ENCODE results near the gene APC2.
"Not testable (repeated sequence)": the region's sequence is repeated elsewhere in the genome, so short reads cannot be mapped to it uniquely, and the experiment has no call there.

APC2 gene

DNA sequence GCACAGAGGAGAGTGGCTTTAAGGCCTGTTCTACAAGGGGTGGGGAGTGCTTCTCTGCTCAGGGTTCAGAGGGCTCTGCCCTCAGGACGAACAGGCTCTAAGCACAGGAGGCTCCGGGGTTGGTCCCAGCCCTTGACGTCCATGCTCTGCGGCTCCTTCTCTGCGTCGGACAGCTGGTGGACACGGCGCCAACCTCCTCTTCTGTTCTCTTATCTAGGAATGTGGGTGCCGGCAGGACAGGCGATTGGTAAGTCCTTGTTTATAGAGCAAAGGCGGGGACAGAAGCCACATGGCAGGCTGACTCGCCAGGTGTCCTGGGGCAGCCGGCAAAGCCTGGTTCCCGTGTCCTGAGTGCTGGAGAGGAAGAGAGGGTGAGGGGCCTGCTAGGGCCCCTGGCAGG lies 20.2 kb upstream of the APC2 start:
- DNase-seq (ENCODE audit: low spot score) (no peak), FAIRE-seq (no peak)

DNA sequence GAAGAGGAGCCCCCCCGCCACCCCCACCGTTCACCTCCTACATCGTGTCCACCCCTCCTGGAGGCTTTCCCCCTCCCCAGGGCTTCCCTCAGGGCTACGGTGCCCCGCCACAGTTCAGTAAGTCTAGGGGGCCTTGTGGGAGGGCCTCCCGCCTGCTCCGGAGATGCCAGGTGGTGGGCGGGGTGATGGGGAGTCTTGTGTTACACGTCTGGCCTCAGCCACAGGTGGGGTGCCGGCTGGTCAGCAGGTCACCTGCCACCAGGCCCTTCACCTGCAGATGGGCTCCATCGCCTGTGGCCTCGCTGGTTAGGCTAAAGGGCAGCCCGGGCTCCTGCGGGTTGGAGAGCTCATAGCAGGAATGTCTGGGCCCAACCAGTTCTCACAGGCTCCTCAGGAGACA lies 19.7 kb upstream of the APC2 start:
- FAIRE-seq (no peak), DNase-seq (ENCODE audit: low spot score) (no peak)

DNA sequence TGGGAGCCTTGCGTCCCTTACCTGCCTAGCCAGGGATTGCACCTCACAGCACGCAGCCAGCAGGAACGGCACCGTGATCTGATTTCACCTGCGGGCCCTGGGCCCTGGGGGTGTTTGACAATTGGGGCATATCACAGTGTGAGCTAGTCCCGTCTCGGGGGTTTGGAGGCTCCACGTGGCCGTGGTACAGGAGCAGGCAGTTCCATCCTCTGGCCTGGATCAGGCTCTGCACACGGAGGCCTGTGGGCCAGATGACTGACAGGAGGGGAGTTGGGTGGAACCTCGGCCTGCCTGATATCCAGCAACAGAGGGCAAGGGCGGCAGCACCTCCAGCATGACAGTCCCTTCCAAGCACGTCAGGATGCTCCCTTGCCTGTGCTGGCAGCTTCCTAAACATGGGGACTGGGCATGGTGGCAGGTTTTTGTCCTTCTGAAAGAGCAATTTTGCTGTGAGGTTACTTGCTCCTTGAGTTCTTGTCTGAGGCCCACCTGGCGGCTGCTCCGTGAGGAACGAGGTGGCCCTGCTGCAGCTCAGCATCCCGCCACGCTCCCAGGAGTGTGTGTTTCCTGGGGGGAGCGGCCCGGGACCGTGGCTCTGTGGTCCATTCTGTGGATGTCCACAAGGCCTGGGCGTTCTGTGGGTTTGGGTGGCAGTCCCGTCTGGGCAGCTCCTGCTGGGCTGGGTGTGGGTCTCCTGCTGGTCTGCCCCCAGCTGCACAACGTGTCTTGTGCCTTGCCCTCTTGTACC lies 18.0 kb upstream of the APC2 start:
- no peak for FAIRE-seq
- DNase-seq (ENCODE audit: low spot score): no peak

DNA sequence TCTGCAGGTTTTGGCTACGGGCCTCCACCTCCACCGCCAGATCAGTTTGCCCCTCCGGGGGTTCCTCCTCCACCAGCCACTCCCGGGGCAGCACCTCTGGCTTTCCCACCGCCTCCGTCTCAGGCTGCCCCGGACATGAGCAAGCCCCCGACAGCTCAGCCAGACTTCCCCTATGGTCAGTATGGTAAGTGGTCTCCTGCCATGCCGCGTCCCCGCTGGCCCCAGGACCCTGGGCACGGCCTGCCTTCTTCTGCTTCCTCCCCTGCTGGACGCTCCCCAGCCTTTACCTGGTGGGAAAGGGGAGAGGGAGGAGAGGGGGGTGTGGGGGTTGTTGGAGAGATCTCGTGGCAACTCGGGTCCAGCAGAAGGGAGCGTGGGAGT lies 17.4 kb upstream of the APC2 start:
- no peak for FAIRE-seq
- DNase-seq (ENCODE audit: low spot score): no peak

DNA sequence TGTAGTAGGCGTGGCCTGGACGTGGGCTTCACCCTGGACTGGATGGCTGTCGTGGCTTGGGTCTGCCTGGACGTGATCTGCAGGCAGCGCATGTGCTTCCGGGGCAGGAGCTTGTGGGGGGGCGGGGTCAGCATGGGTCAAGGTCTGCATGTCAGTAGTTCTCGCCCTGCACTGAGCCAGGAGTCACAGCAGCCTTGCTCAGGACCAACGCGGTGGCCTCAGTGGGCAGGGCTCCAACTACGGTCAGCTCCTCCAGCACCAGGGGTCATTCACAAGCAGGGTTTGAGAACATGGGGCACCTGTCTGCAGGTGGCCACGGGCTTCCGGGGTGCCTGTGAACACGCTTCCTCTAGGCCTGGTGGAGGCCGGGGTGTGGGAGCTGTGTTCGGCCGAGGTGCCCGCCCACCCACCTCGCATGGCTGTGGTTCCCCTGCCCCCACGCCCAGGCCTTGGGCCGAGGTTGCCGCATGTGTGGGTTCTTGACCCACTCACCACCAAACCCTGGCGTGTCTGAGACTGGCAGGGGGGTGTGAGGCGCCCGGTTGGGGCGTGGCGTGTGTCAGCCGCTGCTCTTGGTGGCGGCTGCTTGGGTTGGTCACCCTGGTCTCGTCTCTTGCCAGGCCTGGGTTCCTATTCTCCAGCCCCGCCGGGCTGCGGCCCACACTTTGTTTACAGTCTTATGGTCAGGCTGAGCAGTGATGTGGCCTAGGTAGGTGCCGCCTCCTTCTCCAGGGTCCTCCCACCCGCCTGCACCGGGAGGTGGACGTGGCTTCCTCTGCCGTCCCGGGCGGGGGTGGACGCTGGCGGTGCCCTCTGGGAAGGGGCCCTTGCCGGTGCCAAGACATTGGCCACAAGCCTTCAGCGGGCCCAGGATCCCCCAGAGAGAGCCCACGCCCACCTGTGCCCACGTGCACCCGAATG lies 16.5 kb upstream of the APC2 start:
- DNase-seq (ENCODE audit: low spot score): no peak
- FAIRE-seq: no peak

DNA sequence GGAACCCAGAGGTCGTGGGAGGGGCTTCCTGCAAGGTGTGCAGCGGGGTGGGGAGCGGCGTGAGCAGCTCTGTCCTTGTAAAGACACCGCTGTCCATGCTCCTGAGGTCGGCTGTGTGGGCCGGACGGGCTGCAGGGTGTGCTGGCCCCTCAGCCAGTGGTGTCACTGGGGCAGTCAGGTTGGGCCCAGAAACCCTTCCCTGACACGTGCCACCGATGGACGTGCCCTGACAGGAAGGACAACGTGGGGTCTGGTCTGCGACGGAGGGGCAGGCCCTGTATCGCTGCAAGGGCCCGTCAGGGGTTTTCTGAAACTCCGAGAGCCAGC lies 15.9 kb upstream of the APC2 start:
- FAIRE-seq (no peak), DNase-seq (ENCODE audit: low spot score) (no peak)

DNA sequence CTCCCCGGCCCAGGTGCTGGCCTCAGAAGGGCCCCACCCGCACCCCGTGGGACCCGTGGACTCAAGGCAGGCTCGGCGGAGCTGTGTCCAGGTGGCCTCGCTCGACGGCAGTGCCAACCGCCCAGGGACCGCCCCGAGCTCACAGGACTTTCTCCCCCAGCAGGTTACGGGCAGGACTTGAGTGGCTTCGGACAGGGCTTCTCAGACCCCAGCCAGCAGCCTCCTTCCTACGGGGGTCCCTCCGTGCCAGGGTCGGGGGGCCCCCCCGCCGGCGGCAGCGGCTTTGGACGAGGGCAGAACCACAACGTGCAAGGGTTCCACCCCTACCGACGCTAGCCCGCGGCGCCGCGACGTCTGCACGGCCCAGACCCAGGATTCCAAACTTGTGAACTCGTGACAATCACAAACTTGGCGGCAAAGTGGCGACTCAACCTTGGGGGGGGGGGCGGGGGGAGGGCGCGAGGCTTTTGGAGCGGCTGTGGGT lies 15.3 kb upstream of the APC2 start:
- FAIRE-seq (no peak), DNase-seq (ENCODE audit: low spot score) (no peak)

DNA sequence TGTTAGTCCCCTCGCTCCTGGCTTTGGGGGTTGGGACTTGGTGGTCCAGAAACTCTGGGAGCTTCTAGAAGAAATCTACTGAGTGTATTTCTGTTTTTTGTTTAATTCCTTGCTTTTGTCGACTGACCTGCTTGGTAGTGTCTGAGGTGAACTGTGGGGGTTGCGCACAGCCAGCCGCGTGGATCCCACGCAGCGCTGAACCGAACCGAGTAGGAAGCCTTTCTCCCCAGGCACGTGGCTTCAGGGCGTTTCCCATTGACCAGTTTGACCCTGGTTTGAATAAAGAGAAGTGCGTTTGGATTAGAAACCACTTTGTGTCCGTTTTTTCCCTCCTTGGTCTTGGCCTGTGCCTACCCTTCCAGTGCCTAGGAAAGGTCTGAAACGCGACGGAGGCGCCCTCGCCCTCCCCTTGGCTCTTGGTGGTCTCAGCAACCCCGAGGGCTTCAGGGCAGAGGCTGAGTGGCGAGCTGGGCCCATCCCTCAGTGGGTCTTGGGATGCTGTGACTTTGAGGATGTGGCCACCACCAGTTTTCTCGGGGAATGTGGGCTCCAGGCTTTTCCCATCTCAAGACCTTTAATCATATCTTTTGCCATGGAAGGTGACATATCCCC lies 14.4 kb upstream of the APC2 start:
- FAIRE-seq: no peak
- no peak for DNase-seq (ENCODE audit: low spot score)

DNA sequence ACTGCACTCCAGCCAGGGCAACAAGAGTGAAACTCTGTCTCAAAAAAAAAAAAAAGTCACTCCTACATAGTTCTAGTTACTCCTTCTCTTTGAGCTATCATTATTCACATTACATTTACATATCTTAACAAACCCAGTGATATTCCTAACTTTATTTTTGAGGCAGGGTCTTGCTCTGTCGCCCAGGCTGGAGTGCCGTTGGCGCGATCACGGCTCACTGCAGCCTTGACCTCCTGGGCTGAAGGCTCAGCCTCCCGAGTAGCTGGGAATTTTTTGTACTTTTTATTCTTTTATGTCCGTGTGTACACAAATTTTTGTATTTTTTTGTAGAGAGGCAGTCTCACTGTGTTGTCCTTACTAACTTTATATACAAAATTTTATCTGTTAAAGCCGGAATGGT lies 12.3 kb upstream of the APC2 start:
- no peak for DNase-seq (ENCODE audit: low spot score)
- no peak for FAIRE-seq

DNA sequence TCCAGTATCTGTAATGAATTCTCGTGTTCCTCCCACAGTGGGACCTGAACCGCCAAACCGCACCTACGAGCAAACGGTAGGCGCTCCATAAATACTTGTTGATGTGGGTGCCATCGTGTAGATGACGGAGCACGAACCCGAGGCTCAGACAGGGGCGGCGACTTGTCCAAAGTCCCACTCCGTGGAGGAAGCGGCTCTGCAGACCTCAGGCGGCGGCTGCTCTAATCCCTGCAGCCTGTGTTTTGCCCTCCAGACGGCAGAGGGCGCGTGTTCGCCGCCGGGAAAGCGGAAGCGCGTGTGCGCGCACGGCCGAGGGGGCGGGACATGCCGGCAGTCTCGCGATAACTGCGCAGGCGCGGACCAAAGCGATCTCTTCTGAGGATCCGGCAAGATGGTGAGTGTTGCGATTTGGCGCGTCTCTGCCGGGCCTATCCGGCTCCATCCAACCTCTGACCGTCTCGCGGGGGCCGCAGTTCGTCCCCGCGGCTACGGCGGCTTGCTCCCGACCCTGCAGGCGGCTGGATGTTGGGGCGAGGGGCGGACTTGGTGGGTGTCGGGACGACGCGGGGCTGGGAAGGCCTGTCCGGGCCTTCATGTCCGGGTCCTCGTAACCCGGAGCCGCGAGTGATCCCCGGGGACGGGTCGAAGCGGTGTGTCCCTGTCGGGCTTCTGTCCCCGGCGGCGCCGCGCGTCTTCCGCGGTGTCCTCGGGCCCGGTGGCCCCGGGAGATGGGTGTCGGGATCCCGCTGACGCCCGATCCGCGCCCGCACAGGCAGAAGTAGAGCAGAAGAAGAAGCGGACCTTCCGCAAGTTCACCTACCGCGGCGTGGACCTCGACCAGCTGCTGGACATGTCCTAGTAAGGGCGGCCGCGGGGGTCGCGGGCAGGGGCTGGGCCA lies 11.6 kb upstream of the APC2 start, which contains the start of gene RPS15:
Gene RPS15 (plus strand): TSS at position 362 of the 898 bp plus-strand sequence. CDS start 30 bp downstream, at position 392.
- peak; percentile 63 for FAIRE-seq
- DNase-seq (ENCODE audit: low spot score): peak; percentile 87

DNA sequence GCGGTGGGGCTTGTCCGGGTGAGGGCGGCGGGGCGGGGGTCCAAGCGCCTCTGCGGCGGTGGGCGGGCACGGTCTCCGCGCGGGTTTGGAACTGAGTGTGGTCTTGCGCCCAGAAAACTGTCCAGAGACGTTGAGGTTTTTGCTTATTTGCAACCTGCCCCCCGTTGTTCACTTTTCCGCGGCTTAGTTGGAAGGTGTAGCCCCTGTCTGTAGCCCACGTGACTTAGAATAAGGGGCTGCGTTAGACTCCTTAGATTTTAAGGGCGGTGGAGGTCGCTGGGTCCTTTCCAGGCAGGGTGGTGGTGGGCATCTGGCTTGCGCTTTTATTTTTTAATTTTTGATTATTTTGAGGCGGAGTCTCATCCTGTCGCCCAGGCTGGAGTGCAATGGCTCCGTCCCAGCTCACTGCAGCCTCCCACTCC lies 11.0 kb upstream of the APC2 start:
- DNase-seq (ENCODE audit: low spot score) (no peak), FAIRE-seq (no peak)

DNA sequence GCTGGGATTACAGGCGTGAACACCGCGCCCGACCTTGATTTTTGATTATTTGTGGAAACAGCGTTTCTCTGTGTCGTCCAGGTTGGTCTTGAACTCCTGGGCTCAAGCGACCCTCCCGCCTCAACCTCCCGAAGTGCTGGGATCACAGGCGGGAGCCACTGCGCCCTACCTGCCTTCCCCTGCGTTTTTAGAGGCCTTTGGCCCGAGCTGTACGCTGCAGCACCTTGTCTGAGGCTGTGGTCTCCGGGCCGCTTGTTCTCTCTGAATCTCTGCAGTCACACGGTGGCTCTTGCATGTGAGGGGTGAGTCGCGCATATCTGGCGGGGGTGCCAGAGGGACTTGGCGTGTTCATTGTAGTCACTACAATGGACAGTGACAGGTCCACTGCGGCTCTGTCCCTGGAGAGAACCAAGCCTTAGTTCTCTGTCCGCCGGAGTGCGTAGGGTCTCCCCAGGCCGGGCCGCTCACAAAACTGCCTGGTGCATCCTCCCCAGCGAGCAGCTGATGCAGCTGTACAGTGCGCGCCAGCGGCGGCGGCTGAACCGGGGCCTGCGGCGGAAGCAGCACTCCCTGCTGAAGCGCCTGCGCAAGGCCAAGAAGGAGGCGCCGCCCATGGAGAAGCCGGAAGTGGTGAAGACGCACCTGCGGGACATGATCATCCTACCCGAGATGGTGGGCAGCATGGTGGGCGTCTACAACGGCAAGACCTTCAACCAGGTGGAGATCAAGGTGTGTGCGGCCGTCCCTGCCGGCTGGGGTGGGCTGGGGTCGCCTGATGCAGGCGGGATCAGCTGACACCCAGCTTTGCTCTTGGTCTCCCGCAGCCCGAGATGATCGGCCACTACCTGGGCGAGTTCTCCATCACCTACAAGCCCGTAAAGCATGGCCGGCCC lies 10.2 kb upstream of the APC2 start:
- FAIRE-seq: not testable (repeated sequence)
- peak; percentile 49 for DNase-seq (ENCODE audit: low spot score)

DNA sequence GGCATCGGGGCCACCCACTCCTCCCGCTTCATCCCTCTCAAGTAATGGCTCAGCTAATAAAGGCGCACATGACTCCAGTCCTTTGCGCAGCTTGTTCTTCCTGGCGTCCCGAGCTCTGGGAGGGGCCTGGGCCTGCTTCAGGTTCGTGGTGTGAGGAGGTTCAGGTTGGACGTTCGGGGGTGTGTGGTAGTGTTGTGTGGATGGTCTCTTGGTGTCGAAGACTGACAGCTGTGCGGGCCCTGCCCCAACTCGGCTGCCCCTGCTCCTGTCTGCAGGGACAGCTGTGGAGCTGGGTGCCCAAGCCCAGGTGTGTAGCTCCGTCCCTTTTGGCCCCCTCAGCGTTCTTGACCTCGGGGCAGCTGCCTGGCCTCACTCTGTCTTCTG lies 9.5 kb upstream of the APC2 start:
- DNase-seq (ENCODE audit: low spot score): no peak

DNA sequence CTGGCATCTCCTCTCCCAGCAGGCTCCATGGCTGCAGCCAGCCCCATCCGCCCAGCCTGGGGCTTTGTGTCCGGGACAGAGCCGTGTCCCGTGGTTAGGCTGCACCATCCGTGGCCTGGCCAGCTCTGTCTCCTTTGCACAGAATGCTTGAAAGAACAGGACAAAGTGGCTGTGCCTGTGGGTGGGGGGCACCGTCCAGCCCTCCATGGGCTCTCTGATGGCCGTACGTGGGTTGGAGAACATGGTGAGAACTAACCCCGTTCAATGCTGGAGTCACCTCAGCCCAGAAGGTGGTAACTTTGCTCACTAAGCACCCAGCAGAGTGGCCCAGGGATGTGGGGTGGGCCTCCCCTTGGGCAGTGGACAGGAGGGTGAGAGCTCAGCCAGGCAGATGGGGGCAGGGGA lies 8.9 kb upstream of the APC2 start:
- FAIRE-seq (no peak), DNase-seq (ENCODE audit: low spot score) (no peak)

More for the DNA sequence above, 9.5 kb upstream of the APC2 start:
- FAIRE-seq: no peak

DNA sequence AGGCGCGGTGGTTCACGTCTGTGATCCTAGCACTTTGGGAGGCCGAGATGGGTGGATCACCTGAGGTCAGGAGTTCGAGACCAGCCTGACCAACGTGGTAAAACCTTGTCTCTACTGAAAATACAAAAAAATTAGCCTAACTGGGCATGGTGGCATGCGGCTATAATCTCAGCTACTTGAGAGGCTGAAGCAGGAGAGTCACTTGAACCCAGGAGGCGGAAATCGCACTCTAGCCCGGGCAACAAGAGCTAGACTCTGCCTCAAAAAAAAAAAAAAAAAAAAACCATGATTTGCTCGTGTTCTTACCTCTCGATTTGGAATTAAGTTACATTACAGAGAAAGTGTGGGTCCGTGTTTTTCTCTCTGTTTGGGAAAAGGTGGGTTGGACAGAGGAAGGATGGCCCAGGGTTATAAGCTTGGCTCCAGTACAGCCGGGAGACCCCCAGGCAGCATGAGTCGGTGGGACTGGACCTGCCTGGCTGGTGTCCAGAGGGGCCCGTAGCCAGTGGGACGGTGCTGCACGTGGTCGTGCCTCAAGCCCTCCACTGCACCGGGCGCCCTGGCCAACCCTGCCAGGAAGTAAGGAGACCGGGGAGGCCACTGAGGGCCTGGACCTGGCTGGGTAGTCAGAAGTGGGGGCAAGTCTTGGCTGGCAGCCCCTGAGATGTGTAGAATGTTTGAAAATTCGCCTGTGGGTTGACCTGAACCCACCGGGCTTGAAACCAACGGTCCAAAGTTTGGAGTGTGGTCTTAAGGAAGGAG lies 8.1 kb upstream of the APC2 start:
- no peak for DNase-seq (ENCODE audit: low spot score)
- no peak for FAIRE-seq

DNA sequence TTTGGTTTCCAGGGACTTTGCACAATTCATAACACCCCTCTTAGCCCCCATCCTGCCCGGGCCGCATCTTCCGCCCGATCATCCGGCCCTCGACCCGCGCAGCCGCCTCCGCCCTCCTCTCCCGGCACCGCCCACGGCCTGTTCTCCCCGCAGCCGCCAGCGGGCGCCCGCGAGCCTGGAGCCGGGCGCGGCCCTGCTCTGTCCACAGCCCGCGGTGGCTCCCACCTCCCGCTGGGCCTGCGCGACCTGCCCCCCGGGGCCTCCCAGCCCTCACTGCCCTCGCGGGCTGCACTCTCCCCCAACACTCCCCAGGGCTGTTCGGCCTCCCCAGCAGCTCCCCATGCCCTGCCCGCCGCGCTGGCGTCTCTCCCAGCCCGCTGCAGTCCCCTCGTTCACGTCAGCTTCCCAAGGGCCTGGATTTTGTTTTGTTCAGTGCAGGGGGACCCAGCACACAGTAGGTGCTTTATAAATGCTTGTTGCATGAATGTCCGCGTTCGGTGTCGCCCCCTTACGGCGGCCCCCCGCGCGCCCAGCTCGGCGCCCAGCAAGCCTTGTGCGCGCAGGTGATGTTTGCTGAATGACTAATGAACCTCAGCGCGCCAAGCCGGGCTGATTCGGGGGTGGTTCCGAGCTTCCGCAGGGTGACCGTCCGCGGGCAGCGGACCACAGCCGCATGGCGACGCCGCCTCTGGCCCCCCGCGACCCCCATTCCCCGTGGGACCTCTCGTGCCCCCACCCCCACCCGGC lies 4.6 kb upstream of the APC2 start:
- DNase-seq (ENCODE audit: low spot score) (peak; percentile 30), FAIRE-seq (no peak)

DNA sequence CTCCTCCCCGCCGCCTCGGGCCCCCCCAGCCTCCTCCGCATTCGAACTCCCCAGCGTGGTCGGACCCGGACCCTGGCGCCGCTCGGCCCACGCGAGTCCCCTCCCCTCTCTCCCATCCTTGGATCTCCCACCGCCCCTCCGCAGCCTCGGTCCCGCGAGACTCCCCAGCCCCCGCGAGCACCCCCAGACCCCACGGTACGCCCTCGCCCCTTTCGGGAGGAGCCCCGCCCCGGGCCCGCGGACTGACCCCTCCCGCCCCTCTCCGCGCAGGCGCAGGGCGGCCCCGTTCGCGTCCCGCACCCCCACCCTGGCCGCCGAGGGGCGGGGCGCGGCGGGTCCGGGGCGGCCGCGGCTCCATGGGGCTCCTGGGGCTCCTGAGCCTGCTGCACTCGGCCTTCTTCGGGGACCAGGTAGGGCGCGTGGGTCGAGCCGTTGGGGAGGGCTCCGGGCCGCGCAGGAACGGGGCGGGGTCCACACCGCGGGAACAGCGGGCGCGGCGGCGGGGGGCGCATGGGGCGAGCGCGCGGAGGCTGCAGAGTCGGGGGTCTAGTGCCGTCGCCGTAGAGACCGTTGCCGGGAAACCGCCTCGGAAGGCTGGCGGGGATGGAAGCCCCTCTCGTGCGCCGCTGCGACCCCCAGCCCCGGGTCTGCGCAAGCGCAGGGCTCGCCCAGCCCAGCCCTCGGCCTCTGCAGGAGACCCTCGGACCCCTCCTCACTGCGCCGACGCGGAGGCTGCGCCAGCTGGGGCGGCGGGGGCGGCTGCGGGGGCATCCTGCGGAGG lies 3.8 kb upstream of the APC2 start:
- FAIRE-seq (no peak), DNase-seq (ENCODE audit: low spot score) (no peak)

All from RCC 7860 (cell line).